ENCODE results near the gene SETBP1. TPM values are rescaled to one million over a fixed set of nuclear protein-coding genes. Genes with fewer than 3 reads are reported as not detected.

Gene SETBP1
- total RNA-seq, 1 experiment from 2014 or later: 14.0 TPM

DNA sequence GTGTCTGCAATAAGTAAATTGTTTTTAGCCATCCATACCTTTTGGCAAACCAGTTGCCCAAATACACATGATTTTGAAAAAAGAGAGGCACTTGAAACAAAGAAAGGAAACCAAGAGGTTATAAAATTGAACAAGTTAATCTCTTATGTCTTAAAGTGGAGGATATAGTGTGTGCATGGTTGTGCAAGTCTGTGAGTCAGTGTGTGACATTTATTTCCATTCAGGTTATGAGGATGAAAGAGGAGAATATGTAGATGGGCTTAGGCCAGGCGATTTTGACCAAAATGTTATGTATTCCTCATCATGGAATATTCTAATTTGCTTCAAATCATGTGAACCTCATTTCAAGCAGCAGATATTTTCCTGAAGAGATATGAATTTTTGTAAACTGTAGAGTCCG, 123.3 kb downstream of the SETBP1 start:
- TF ChIP-seq EZH2 (IDR thresholded peaks at IDR 0.05; ENCODE audit: borderline replicate concordance, low read depth, low read length, poor library complexity, severe bottlenecking): no peak
- TF ChIP-seq, protein P1, sequence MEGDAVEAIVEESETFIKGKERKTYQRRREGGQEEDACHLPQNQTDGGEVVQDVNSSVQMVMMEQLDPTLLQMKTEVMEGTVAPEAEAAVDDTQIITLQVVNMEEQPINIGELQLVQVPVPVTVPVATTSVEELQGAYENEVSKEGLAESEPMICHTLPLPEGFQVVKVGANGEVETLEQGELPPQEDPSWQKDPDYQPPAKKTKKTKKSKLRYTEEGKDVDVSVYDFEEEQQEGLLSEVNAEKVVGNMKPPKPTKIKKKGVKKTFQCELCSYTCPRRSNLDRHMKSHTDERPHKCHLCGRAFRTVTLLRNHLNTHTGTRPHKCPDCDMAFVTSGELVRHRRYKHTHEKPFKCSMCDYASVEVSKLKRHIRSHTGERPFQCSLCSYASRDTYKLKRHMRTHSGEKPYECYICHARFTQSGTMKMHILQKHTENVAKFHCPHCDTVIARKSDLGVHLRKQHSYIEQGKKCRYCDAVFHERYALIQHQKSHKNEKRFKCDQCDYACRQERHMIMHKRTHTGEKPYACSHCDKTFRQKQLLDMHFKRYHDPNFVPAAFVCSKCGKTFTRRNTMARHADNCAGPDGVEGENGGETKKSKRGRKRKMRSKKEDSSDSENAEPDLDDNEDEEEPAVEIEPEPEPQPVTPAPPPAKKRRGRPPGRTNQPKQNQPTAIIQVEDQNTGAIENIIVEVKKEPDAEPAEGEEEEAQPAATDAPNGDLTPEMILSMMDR (conservative IDR thresholded peaks at IDR 0.05; ENCODE audit: low read depth, low read length): no peak
- Histone ChIP-seq H3K4me3 (ENCODE audit: low read depth, low read length, poor library complexity, severe bottlenecking) (no peak overlapping the region), H3K9me3 (ENCODE audit: low read depth, low read length, poor library complexity, severe bottlenecking) (no peaks in the 10 kb centered on the region), H3K27me3 (replicated peaks; ENCODE audit: insufficient read depth, low read depth, low read length, poor library complexity) (no peaks in the 10 kb centered on the region), H3K4me1 (ENCODE audit: insufficient read depth, low read length, poor library complexity, severe bottlenecking) (peaks cover 8% of the 10 kb centered on the region), H3K36me3 (ENCODE audit: insufficient read depth, low read length, poor library complexity, severe bottlenecking) (no peaks in the 10 kb centered on the region), H3K27ac (ENCODE audit: low read depth, low read length, poor library complexity, severe bottlenecking) (no peak overlapping the region)
- intact Hi-C loops (cut with micrococcal nuclease; ENCODE audit: unreplicated experiment): no loop called here
- no peak for DNase-seq (ENCODE audit: low spot score)
- ChIA-PET POLR2A (ENCODE audit: low non-redundant PET) (no interaction called here), CTCF (no interaction called here)
- no TSS peak for BruUV-seq (replicated peaks)

DNA sequence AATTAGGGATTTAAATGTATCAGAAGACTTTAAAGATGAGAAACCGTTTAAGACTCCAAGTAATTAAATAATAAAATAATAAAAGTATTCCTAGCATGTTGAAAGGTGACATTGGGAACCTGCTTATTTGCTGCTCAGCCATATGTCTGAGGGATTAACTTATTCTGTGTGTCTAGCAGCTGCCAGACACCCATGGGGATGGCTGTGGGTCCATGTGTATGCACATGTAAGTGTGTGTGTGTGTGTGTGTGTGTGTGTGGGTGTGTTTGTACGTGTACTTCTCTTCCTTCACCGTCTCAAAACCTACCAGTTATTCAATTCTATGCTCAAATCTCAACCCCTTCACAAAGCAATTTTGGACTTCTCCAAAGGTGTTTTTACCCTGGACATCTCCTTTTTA, 124.5 kb downstream of the SETBP1 start:
- peaks cover 8% of the 10 kb centered on the region for H3K4me1 ChIP-seq (ENCODE audit: insufficient read depth, low read length, poor library complexity, severe bottlenecking)
- POLR2A ChIA-PET (ENCODE audit: low non-redundant PET): no interaction called here
- no peak for DNase-seq (ENCODE audit: low spot score)
- CTCF ChIA-PET: no interaction called here
- H3K27me3 ChIP-seq (replicated peaks; ENCODE audit: insufficient read depth, low read depth, low read length, poor library complexity): no peaks in the 10 kb centered on the region
- intact Hi-C loops (cut with micrococcal nuclease; ENCODE audit: unreplicated experiment): no loop called here
- no peaks in the 10 kb centered on the region for H3K9me3 ChIP-seq (ENCODE audit: low read depth, low read length, poor library complexity, severe bottlenecking)
- H3K36me3 ChIP-seq (ENCODE audit: insufficient read depth, low read length, poor library complexity, severe bottlenecking): no peaks in the 10 kb centered on the region
- H3K27ac ChIP-seq (ENCODE audit: low read depth, low read length, poor library complexity, severe bottlenecking): no peak overlapping the region
- TF ChIP-seq, protein P1 (conservative IDR thresholded peaks at IDR 0.05; ENCODE audit: low read depth, low read length): no peak
- no peak for TF ChIP-seq EZH2 (IDR thresholded peaks at IDR 0.05; ENCODE audit: borderline replicate concordance, low read depth, low read length, poor library complexity, severe bottlenecking)
- BruUV-seq (replicated peaks): no TSS peak
- H3K4me3 ChIP-seq (ENCODE audit: low read depth, low read length, poor library complexity, severe bottlenecking): no peak overlapping the region

DNA sequence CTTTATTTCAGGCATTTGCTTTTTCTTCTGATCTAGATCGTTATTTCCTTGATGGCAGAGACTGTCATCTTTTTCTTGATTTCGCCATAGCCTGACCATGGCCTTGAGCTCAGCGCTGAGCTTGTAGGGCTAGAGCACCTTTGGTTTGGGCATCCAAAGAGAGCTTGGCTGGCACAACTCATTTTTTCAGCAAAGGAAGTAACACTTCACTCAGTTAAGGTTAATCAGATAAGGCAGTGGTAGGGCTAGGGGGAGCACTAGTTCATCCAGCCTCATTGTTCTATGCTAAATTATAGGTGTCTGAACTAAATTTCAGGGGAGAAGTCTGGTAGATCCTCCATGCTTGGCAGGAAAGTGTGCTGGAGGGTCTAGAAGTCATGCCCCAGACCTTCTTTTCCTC, 125.0 kb downstream of the SETBP1 start:
- POLR2A ChIA-PET (ENCODE audit: low non-redundant PET): no interaction called here
- CTCF ChIA-PET: no interaction called here
- BruUV-seq (replicated peaks): no TSS peak
- no peaks in the 10 kb centered on the region for H3K9me3 ChIP-seq (ENCODE audit: low read depth, low read length, poor library complexity, severe bottlenecking)
- no peak for TF ChIP-seq EZH2 (IDR thresholded peaks at IDR 0.05; ENCODE audit: borderline replicate concordance, low read depth, low read length, poor library complexity, severe bottlenecking)
- TF ChIP-seq, protein P1 (conservative IDR thresholded peaks at IDR 0.05; ENCODE audit: low read depth, low read length): no peak
- no peaks in the 10 kb centered on the region for H3K27me3 ChIP-seq (replicated peaks; ENCODE audit: insufficient read depth, low read depth, low read length, poor library complexity)
- no peak overlapping the region for H3K27ac ChIP-seq (ENCODE audit: low read depth, low read length, poor library complexity, severe bottlenecking)
- no peaks in the 10 kb centered on the region for H3K36me3 ChIP-seq (ENCODE audit: insufficient read depth, low read length, poor library complexity, severe bottlenecking)
- intact Hi-C loops (cut with micrococcal nuclease; ENCODE audit: unreplicated experiment): no loop called here
- no peak for DNase-seq (ENCODE audit: low spot score)
- no peak overlapping the region for H3K4me3 ChIP-seq (ENCODE audit: low read depth, low read length, poor library complexity, severe bottlenecking)
- peaks cover 8% of the 10 kb centered on the region for H3K4me1 ChIP-seq (ENCODE audit: insufficient read depth, low read length, poor library complexity, severe bottlenecking)
